Body of pancreas (tissue), 4 donors: Measurements from ENCODE around the gene TRIM52. TPM values are rescaled to one million over a fixed set of nuclear protein-coding genes. Genes with fewer than 3 reads are reported as not detected.

Experiments used
- ATAC-seq: fragments of 150-250 bp; one replicate; pipeline ENCODE4 v1.9.1; 2016
- DNase-seq, 4 donors: peaks; one replicate each; pipeline ENCODE4 v3.0.0-alpha.2; 2019
- H3K27ac ChIP-seq, 4 donors: fragments of 200-600 bp; sonication (generic); 1 replicate in 3 of 4; 2 replicates in 1 of 4; pipeline versions ENCODE4 v1.5.1 to v1.6.1; 2016 to 2019; ENCODE audit warnings: mild to moderate bottlenecking in 1 of 4, mixed read lengths in 1 of 4, moderate library complexity in 1 of 4
- H3K27me3 ChIP-seq, 2 donors: fragments of 200-600 bp; sonication (generic); one replicate each; pipeline ENCODE4 v1.6.0; 2016; ENCODE audit warnings: mild to moderate bottlenecking in 1 of 2
- H3K36me3 ChIP-seq, 2 donors: fragments of 200-600 bp; sonication (generic); replicated peaks in 1 of 2; 2 replicates each; pipeline ENCODE4 v1.5.1; 2016; ENCODE audit warnings: low read depth in 2 of 2; ENCODE audit not compliant: insufficient read depth in 1 of 2
- H3K4me1 ChIP-seq: fragments of 200-600 bp; sonication (generic); one replicate; pipeline ENCODE4 v1.6.0; 2016
- H3K4me3 ChIP-seq, 2 donors: fragments of 200-600 bp; sonication (generic); 1 replicate in 1 of 2; 2 replicates in 1 of 2; pipeline ENCODE4 v1.5.1; 2016 to 2019
- H3K9me3 ChIP-seq, 3 donors: fragments of 200-600 bp; sonication (generic); 1 replicate in 2 of 3; 2 replicates in 1 of 3; pipeline ENCODE4 v1.5.1; 2016
- CTCF ChIP-seq, 7 experiments: fragments of 450-650 bp in 4 of 7; fragments of 200-600 bp in 3 of 7; sonication (generic) in 3 of 7; IDR thresholded peaks; one replicate each; pipeline ENCODE4 v1.5.1; 2016 to 2019; ENCODE audit warnings: antibody characterized with exemption in 7 of 7
- POLR2A ChIP-seq, 3 donors: fragments of 450-650 bp; IDR thresholded peaks; one replicate each; pipeline ENCODE4 v1.6.1; 2016; ENCODE audit warnings: antibody characterized with exemption in 3 of 3, mild to moderate bottlenecking in 2 of 3
- WGBS, 2 donors: methylation state at CpG; one replicate each; pipeline ENCODE4 v1.1.5; 2017; 5-methylcytosine and 5-hydroxymethylcytosine counted together
- intact Hi-C: fragments of 100-400 bp; cut with DNase I; formaldehyde crosslinking; loops from one replicate; pipeline ENCODE4 v1.15.1; 2023
- total RNA-seq, 2 donors: library from RNA; depleted of rRNA; stranded (reverse); fragments of >200 nt; gene quantifications; one replicate each; pipeline ENCODE4 v1.1.0, GENCODE V29; 2016

Gene TRIM52
- total RNA-seq, 2 donors from 2014 or later, result 16.9 to 26.0 TPM

- no peaks in the 10 kb centered on the region for H3K27me3 ChIP-seq
- H3K36me3 ChIP-seq, result peaks cover 24 to 43% of the 10 kb centered on the region in 2 donors
- peak overlapping the region in 3 of 4 donors; percentile 14 to 95 (median 90) for H3K27ac ChIP-seq
- H3K4me1 ChIP-seq, result peaks cover 55% of the 10 kb centered on the region
- H3K4me3 ChIP-seq, result no peak overlapping the region
- WGBS, 2 donors, result 29 to 40% methylated on average over 6 of the region's 6 CpGs
- intact Hi-C loops, result no loop called here
- H3K9me3 ChIP-seq, result no peaks in the 10 kb centered on the region
- no peak for DNase-seq
- no peak for TF ChIP-seq CTCF (IDR thresholded peaks at IDR 0.05)
- TF ChIP-seq POLR2A (IDR thresholded peaks at IDR 0.05), result no peak
- no peak for ATAC-seq
These were observed 19.5 kb downstream of the TRIM52 start for GRCh38 chr5:181241393-181241975.

DNA sequence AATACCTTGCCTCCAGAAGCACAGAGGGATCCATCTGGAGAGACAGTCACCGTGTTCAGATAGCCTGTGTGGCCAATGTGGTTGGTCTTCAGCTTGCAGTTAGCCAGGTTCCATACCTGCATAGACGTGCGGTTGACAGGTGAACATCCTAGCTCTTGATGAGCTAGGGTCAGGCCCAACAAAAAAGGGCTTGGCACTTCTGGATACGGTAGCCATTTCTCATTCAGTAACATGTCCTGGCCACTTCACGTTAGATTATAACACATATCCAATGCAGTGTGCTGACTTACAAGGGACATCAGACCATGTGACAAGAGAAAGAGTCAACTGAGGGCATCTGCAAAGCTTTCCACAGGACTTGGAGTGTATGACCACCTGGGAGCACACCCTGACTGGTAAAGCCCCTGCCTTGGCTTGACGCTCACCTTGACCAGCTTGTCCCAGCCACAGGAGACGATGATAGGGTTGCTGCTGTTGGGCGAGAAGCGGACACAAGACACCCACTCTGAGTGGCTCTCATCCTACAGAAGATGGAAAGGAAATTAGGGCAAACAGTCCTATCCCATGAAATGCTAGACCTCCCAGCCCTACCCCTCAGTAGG, 21.8 kb downstream of the TRIM52 start:
- peaks cover 24 to 53% of the 10 kb centered on the region in 2 donors for H3K36me3 ChIP-seq
- no peak overlapping the region for H3K4me3 ChIP-seq
- TF ChIP-seq CTCF (IDR thresholded peaks at IDR 0.05) (no peak), POLR2A (IDR thresholded peaks at IDR 0.05) (no peak)
- no peak for ATAC-seq
- intact Hi-C loops, result no loop called here
- H3K27me3 ChIP-seq, result no peaks in the 10 kb centered on the region
- no peak overlapping the region for H3K27ac ChIP-seq
- H3K4me1 ChIP-seq, result peaks cover 36% of the 10 kb centered on the region
- H3K9me3 ChIP-seq, result no peaks in the 10 kb centered on the region
- no peak for DNase-seq
- WGBS, 2 donors, result 90 to 100% methylated on average over 9 of the region's 9 CpGs

DNA sequence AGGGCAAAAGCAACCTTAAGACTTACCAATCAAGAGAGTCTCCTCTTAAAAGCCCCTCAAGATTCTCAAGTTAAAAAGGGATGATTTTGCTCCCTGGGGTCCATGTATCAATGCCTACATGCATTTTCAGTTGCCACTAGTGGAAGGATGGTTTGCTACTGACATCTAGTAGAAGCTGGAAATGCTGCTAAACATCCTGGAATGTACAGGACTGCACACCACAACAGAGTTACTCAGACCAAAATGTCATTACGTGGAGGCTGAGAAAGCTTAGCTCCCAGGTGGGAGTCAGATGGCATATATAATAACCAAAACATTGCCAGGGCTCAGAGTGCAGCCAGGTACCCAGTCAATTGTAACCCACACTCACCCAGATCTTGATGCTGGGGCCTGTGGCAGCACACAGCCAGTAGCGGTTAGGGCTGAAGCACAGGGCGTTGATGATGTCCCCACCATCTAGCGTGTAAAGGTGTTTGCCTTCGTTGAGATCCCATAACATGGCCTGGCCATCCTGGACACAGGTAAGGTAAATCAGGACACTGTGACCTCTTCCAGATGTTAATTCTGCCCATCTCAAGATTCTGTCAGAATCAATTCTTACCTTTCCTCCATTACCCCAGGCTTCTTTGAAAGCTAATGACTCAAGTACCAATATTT, 23.1 kb downstream of the TRIM52 start:
- TF ChIP-seq POLR2A (IDR thresholded peaks at IDR 0.05) (no peak), CTCF (IDR thresholded peaks at IDR 0.05) (no peak)
- Histone ChIP-seq H3K36me3 (peaks cover 24 to 53% of the 10 kb centered on the region in 2 donors), H3K27me3 (no peaks in the 10 kb centered on the region), H3K4me1 (peaks cover 36% of the 10 kb centered on the region), H3K9me3 (no peaks in the 10 kb centered on the region), H3K27ac (no peak overlapping the region), H3K4me3 (no peak overlapping the region)
- 86 to 94% methylated on average over 5 of the region's 5 CpGs for WGBS, 2 donors
- DNase-seq (no peak), ATAC-seq (no peak)
- intact Hi-C loops, result no loop called here

DNA sequence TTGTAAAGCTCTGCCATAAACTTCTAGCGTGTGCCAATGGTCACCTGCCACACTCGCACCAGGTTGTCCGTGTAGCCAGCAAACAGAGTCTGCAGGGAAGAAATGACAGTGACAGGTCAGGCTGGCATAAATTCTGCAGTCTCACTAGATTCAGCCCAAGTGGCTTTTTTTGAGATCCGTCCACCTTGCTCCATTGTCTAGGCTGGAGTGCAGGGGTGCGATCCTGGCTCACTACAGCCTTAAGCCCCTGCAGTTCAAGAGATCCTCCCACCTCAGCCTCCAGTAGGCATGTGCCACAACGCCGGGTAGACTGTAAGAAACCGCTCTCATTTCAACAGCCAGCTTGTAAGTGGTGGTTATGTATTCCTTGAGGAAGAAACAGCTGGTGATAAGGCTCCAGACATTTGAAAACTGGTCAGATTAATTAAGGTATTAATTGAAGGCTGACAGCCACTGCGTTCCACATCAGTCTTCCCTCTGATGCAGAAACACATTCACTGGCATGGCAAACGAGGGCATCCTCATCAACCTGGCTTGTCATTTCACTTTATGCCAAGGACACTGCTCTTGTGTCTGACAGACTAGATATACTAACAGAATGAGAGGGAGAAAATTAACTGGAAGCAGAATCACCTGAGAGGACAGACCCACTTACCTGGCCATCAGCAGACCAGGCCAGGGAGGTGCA, 23.8 kb downstream of the TRIM52 start:
- TF ChIP-seq POLR2A (IDR thresholded peaks at IDR 0.05) (no peak), CTCF (IDR thresholded peaks at IDR 0.05) (no peak)
- no peak for ATAC-seq
- intact Hi-C loops, result no loop called here
- Histone ChIP-seq H3K27ac (no peak overlapping the region), H3K36me3 (peaks cover 24 to 53% of the 10 kb centered on the region in 2 donors), H3K9me3 (no peaks in the 10 kb centered on the region), H3K4me3 (no peak overlapping the region), H3K4me1 (peaks cover 30% of the 10 kb centered on the region), H3K27me3 (no peaks in the 10 kb centered on the region)
- 67 to 83% methylated on average over 10 of the region's 10 CpGs for WGBS, 2 donors
- DNase-seq, result no peak
